ENCODE results near the gene ABCB4. TPM values are rescaled to one million over a fixed set of nuclear protein-coding genes. Genes with fewer than 3 reads are reported as not detected.

The ABCB4 gene
- total and polyA plus RNA-seq, 2 of the 8 experiments (the other 6 are each of a cell fraction or from before 2014, with no cell fraction given) = 0.54 to 0.60 TPM

GRCh38 chr7:87456247-87456646 lies 19.2 kb downstream of the ABCB4 start (continued):
- no peak for TF ChIP-seq CHD1 (IDR thresholded peaks at IDR 0.05; ENCODE audit: low read depth, low read length)
- TF ChIP-seq KDM1A (IDR thresholded peaks at IDR 0.05; ENCODE audit: borderline replicate concordance, low read length) = no peak
- TF ChIP-seq ZNF274 (IDR thresholded peaks at IDR 0.05; ENCODE audit: borderline replicate concordance, extremely low read depth, low read length) = no peak
- no peak for TF ChIP-seq HDAC2 (IDR thresholded peaks at IDR 0.05; ENCODE audit: borderline replicate concordance in 1 of 2, low read depth in 2 of 2, low read length in 2 of 2)
